ENCODE data around the gene SOX13.

Gene SOX13

GRCh38 chr1:204107892-204108291 lies 35.0 kb downstream of the SOX13 start:
- DNase-seq (ENCODE audit: low spot score): peak; percentile 27

- DNase-seq (ENCODE audit: low spot score): no peak
These were observed 35.6 kb downstream of the SOX13 start for GRCh38 chr1:204108312-204109141.

GRCh38 chr1:204110894-204111633 lies 38.1 kb downstream of the SOX13 start:
- no peak for DNase-seq (ENCODE audit: low spot score)

GRCh38 chr1:204112876-204113730 lies 40.2 kb downstream of the SOX13 start:
- no peak for DNase-seq (ENCODE audit: low spot score)

GRCh38 chr1:204113896-204114295 lies 41.0 kb downstream of the SOX13 start:
- no peak for DNase-seq (ENCODE audit: low spot score)

- no peak for DNase-seq (ENCODE audit: low spot score)
These were observed 41.7 kb downstream of the SOX13 start for GRCh38 chr1:204114606-204115005.

- no peak for DNase-seq (ENCODE audit: low spot score)
These were observed 42.2 kb downstream of the SOX13 start for GRCh38 chr1:204115116-204115515.

- DNase-seq (ENCODE audit: low spot score): no peak
These were observed 43.6 kb downstream of the SOX13 start for GRCh38 chr1:204116539-204116938.

- DNase-seq (ENCODE audit: low spot score): no peak
These were observed 49.1 kb downstream of the SOX13 start for GRCh38 chr1:204121840-204122555.

GRCh38 chr1:204123376-204123775 lies 50.5 kb downstream of the SOX13 start:
- peak; percentile 4 for DNase-seq (ENCODE audit: low spot score)

- DNase-seq (ENCODE audit: low spot score): no peak
These were observed 51.7 kb downstream of the SOX13 start for GRCh38 chr1:204124639-204125038.

- DNase-seq (ENCODE audit: low spot score): no peak
These were observed 52.9 kb downstream of the SOX13 start for GRCh38 chr1:204125759-204126351.

- no peak for DNase-seq (ENCODE audit: low spot score)
These were observed 53.5 kb downstream of the SOX13 start for GRCh38 chr1:204126386-204126785.

GRCh38 chr1:204126956-204127355 lies 54.0 kb downstream of the SOX13 start:
- DNase-seq (ENCODE audit: low spot score): no peak

GRCh38 chr1:204127597-204128242 lies 54.8 kb downstream of the SOX13 start:
- DNase-seq (ENCODE audit: low spot score): peak; percentile 61

GRCh38 chr1:204128464-204128963 lies 55.6 kb downstream of the SOX13 start:
- DNase-seq (ENCODE audit: low spot score): no peak

GRCh38 chr1:204128964-204129896 lies 56.3 kb downstream of the SOX13 start:
- DNase-seq (ENCODE audit: low spot score): peak; percentile 67

- DNase-seq (ENCODE audit: low spot score): no peak
These were observed 57.3 kb downstream of the SOX13 start for GRCh38 chr1:204130178-204130577.
